T follicular helper cell (primary cell): ENCODE data around the gene AP2S1.
A peak's percentile ranks its signal among the peaks of the same experiment; 100 is the strongest.
"Not testable (repeated sequence)": the region's sequence is repeated elsewhere in the genome, so short reads cannot be mapped to it uniquely, and the experiment has no call there.

Experiments
- DNase-seq: peaks from one replicate; pipeline ENCODE4 v3.0.0-alpha.2; 2020; ENCODE audit warnings: low read depth

Gene AP2S1

GRCh38 chr19:46868025-46868802, 17.6 kb upstream of the AP2S1 start:
- DNase-seq = no peak

GRCh38 chr19:46867170-46867569, 16.5 kb upstream of the AP2S1 start:
- DNase-seq = no peak

- no peak for DNase-seq
Observed at GRCh38 chr19:46866407-46867136, 15.9 kb upstream of the AP2S1 start.

- DNase-seq = no peak
Observed at GRCh38 chr19:46863818-46864629, 13.4 kb upstream of the AP2S1 start.

GRCh38 chr19:46862974-46863632, 12.5 kb upstream of the AP2S1 start:
- DNase-seq = no peak

GRCh38 chr19:46862503-46862834, 11.8 kb upstream of the AP2S1 start:
- DNase-seq = no peak

GRCh38 chr19:46861691-46862502, 11.3 kb upstream of the AP2S1 start:
- DNase-seq = no peak

- peak; percentile 76 for DNase-seq
Observed at GRCh38 chr19:46860846-46861690, 10.4 kb upstream of the AP2S1 start, which contains the start of gene ARHGAP35. ARHGAP35 (plus strand) TSS chr19:46860997; CDS start chr19:46918676, 57,679 bp downstream.

- peak; percentile 92 for DNase-seq
Observed at GRCh38 chr19:46860125-46860845, 9.6 kb upstream of the AP2S1 start.

GRCh38 chr19:46859637-46860124, 9.0 kb upstream of the AP2S1 start:
- DNase-seq = no peak

- peak; percentile 89 for DNase-seq
Observed at GRCh38 chr19:46856062-46857022, 5.7 kb upstream of the AP2S1 start.

GRCh38 chr19:46854698-46855097, 4.1 kb upstream of the AP2S1 start:
- not testable (repeated sequence) for DNase-seq

GRCh38 chr19:46852830-46853229, 2.2 kb upstream of the AP2S1 start:
- no peak for DNase-seq

- no peak for DNase-seq
Observed at GRCh38 chr19:46849610-46850009, 1.0 kb downstream of the AP2S1 start.

- no peak for DNase-seq
Observed at GRCh38 chr19:46848389-46848788, 2.3 kb downstream of the AP2S1 start.

GRCh38 chr19:46847528-46847927, 3.1 kb downstream of the AP2S1 start:
- no peak for DNase-seq

- no peak for DNase-seq
Observed at GRCh38 chr19:46845959-46846459, 4.6 kb downstream of the AP2S1 start.

- DNase-seq = no peak
Observed at GRCh38 chr19:46844067-46844489, 6.6 kb downstream of the AP2S1 start.
